Right renal pelvis (tissue), 4 donors: ENCODE results near the gene PPIG. TPM values are rescaled to one million over a fixed set of nuclear protein-coding genes. Genes with fewer than 3 reads are reported as not detected.
"Not testable (repeated sequence)": the region's sequence is repeated elsewhere in the genome, so short reads cannot be mapped to it uniquely, and the experiment has no call there.

ENCODE experiments used
- DNase-seq, 4 donors: peaks; one replicate each; pipeline ENCODE4 v3.0.0-alpha.2; 2013; ENCODE audit warnings: low read depth in 4 of 4, low spot score in 3 of 4, missing footprints in 1 of 4
- polyA plus RNA-seq, 4 donors: library from polyadenylated mRNA; unstranded; fragments of 120-200 nt; gene quantifications; one replicate each; pipeline ENCODE4 v1.2.1, GENCODE V29; 2013; ENCODE audit not compliant: insufficient read length in 4 of 4

PPIG gene
- polyA plus RNA-seq, 4 donors: 86.7 to 104 (median 93.6) TPM

GRCh38 chr2:169661265-169661664 is 77.1 kb downstream of the PPIG start:
- no peak for DNase-seq

GRCh38 chr2:169662744-169663143 is 78.6 kb downstream of the PPIG start:
- no peak for DNase-seq

- DNase-seq: no peak
Measured at GRCh38 chr2:169663247-169663646, 79.1 kb downstream of the PPIG start.

DNA sequence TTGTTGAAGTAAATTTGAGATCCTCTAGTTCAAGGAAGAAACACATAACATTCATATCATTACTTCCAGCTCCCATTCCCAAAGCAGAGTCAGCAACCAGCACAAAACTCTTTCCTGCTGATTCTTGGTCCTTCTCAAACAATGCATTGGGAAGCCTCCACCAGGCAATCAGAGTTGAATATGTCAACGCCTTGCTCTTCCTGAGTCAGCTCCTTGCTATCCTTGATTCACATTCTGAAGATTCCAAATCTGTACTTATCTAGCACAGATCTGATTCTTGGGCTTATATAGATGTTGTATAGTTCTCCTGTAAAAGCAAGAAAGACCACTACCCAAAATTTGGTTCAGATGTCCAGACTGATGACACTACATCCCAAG is 80.4 kb downstream of the PPIG start:
- no peak for DNase-seq

- no peak for DNase-seq
Measured at GRCh38 chr2:169664978-169665930, 81.1 kb downstream of the PPIG start.

DNA sequence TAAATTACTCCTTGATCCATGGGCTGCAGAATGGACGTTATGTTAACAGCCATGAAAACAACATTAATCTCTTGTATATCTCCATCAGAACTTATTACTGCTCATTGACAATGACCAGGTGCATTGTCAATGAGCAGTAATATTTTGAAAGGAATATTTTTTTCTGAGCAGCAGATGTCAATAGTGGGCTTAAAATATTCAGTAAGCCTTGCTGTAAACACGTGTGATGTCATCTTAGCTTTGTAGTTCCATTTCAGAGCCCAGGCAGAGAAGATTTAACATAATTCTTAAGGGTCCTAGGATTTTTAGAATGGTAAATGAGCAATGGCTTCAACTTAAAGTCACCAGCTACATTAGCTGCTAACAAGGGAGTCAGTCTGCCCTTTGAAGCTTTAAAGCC is 83.4 kb downstream of the PPIG start:
- no peak for DNase-seq

GRCh38 chr2:169670215-169670651 is 86.1 kb downstream of the PPIG start:
- DNase-seq: no peak

- DNase-seq: no peak
Measured at GRCh38 chr2:169670937-169671336, 86.8 kb downstream of the PPIG start.

DNA sequence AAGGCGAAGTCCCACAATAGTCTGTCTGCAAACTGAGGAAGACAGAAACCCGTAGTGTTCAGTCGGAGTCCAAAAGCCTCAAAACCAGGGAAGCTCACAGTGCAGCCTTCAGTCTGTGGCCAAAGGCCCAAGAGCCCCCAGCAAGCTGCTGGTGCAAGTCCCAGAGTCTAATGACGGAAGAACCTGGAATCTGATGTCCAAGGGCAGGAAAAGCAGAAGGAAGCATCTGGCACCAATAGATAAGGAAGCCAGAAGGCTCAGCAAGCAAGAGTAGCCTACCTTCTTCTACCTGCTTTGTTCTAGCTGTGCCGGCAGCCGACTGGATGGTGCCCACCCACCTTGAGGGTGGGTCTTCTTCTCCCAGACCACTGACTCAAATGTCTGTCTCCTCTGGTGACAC is 88.3 kb downstream of the PPIG start:
- no peak for DNase-seq

DNA sequence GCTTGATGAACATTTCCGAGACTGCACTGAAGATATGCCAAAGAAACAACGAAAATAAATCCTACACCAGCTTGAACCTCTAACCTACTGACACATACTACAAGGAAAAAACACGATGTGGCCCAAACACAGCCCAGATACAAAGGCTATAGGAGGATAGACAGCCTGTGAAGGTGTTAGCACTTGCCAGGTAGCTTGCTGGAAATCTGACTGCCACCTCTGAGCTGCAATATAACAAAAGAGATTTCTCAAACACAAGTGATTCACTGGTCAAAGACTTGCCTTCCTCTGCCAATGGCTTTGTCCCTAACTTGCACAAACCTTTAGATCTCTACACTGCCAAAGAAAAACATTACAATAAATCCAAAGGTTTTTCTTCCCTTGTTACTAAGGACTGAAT is 89.0 kb downstream of the PPIG start:
- DNase-seq: no peak

- DNase-seq: no peak
Measured at GRCh38 chr2:169673921-169674320, 89.8 kb downstream of the PPIG start.

DNA sequence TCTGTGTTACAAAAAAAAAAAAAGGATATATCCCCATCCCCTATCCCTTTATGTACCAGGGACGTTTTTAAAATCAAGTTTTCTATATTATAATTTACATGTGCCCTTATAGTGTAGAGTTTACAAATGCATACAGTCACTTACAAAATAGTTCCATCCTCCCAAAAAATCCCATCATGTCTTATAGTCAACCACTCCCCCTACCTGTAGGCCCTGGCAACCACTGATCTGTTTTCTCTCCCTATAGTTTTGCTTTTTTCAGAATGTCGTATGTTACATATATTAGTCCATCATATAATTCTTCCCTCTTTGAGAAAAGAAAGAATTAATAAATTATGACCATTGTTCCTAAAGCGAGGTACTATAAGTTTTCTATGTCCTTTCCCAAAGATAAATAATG is 92.2 kb downstream of the PPIG start:
- no peak for DNase-seq

- DNase-seq: no peak
Measured at GRCh38 chr2:169676850-169677249, 92.7 kb downstream of the PPIG start.

DNA sequence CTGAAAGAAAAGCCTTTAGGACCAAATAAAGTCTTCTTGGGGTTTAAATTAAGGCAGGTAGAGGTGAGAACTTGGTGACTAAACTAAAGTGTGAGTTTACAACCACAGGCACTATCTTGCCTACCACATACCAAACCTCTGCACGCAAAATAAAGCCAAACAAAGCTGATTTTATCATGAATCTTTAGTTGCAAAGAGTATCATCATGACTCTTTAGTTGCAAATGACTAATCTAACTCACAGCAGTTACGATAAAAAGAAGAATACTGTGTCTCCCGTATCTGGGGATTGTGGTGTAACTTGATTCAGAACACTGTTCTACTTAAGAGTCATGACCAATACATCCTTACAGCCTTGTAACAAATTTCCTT is 98.9 kb downstream of the PPIG start:
- no peak for DNase-seq

DNA sequence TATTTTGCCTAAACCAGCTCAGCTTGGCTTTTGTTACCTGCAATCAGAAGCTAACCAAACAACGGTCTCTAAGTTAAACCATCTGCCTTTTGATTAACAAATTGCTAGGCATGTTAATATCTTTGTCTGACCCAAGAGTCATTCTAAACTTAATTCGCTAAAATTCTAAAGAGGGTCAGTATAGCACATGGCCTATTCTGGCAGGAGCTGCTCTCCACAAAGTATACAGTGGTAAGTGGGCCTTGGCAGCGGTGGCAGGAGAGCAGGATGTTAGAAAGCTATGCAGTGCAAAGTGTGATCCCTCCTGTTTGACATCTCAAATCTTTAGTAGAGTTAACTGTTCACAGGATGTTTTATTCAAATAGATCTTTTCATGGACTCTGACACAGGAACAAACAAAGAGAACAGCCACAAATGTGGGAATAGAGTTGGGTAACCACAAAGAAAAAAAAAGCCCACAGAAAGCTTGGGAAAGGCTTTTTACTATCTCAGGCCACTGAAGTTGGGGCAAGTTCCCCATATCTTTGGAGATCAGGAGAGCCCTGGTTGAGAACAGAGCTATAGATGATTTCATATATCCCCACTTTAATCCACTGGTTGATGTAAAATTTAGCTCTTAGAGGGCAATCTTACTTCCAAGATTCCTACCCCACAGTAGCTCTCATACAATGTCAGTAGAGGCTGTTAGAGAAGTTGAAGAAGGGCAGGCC is 99.4 kb downstream of the PPIG start:
- no peak for DNase-seq

- no peak for DNase-seq
Measured at GRCh38 chr2:169684135-169684565, 100.0 kb downstream of the PPIG start.

- DNase-seq: not testable (repeated sequence)
Measured at GRCh38 chr2:169684712-169685111, 100.6 kb downstream of the PPIG start.

DNA sequence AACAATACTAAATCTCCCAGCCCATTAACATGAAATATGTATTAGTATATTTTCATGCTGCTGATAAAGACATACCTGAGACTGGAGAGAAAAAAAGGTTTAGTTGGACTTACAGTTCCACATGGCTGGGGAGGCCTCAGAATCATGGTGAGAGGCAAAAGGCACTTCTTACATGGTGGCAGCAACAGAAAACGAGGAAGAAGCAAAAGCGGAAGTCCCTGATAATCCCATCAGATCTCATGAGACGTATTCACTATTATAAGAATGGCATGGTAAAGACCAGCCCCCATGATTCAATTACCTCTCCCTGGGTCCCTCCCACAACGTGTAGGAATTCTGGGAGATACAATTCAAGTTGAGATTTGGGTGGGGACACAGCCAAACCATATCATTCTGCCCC is 102.7 kb downstream of the PPIG start:
- DNase-seq: not testable (repeated sequence)

DNA sequence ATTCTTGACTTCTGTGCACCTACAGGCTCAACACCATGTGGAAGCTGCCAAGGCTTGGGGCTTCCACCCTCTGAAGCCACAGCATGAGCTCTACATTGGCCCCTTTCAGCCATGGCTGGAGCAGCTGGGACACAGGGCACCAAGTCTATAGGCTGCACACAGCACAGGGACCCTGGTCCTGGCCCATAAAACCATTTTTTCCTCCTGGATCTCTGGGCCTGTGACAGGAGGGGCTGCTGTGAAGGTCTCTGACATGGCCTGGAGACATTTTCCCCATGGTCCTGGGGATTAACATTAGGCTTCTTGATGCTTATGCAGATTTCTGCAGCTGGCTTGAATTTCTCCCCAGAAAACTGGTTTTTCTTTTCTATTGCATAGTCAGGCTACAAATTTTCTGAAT is 103.8 kb downstream of the PPIG start:
- not testable (repeated sequence) for DNase-seq

GRCh38 chr2:169690958-169691357 is 106.8 kb downstream of the PPIG start:
- no peak for DNase-seq
